HG02884 (cell line): ENCODE results near the gene SMG9.
"Not testable (repeated sequence)": the region's sequence is repeated elsewhere in the genome, so short reads cannot be mapped to it uniquely, and the experiment has no call there.

Experiments
- ATAC-seq: cut with Tn5 transposase; IDR thresholded peaks from one replicate; pipeline ENCODE4 v1.9.1; 2021; ENCODE audit warnings: mild to moderate bottlenecking, moderate library complexity; ENCODE audit not compliant: unreplicated experiment

The SMG9 gene

GRCh38 chr19:43780706-43781525, 26.2 kb upstream of the SMG9 start, which contains the start of gene KCNN4:
Gene KCNN4, minus strand, starts transcription at chr19:43780973. Its CDS starts 112 bp downstream, at chr19:43780861.
- no peak for ATAC-seq

GRCh38 chr19:43779820-43780219, 25.1 kb upstream of the SMG9 start:
- ATAC-seq = no peak

GRCh38 chr19:43779147-43779819, 24.5 kb upstream of the SMG9 start:
- ATAC-seq = no peak

- ATAC-seq = no peak
These were observed 23.9 kb upstream of the SMG9 start for GRCh38 chr19:43778651-43779050.

GRCh38 chr19:43777163-43777695, 22.5 kb upstream of the SMG9 start:
- no peak for ATAC-seq

GRCh38 chr19:43776286-43776685, 21.5 kb upstream of the SMG9 start:
- no peak for ATAC-seq

- no peak for ATAC-seq
These were observed 20.6 kb upstream of the SMG9 start for GRCh38 chr19:43775299-43775890.

GRCh38 chr19:43774940-43775258, 20.1 kb upstream of the SMG9 start:
- ATAC-seq = not testable (repeated sequence)

GRCh38 chr19:43774103-43774939, 19.6 kb upstream of the SMG9 start:
- ATAC-seq = no peak

GRCh38 chr19:43773725-43774102, 19.0 kb upstream of the SMG9 start:
- no peak for ATAC-seq

- no peak for ATAC-seq
These were observed 14.5 kb upstream of the SMG9 start for GRCh38 chr19:43769256-43769655.

- no peak for ATAC-seq
These were observed 13.7 kb upstream of the SMG9 start for GRCh38 chr19:43768273-43769050.

- ATAC-seq = no peak
These were observed 13.1 kb upstream of the SMG9 start for GRCh38 chr19:43767818-43768217.

- no peak for ATAC-seq
These were observed 12.6 kb upstream of the SMG9 start for GRCh38 chr19:43767316-43767715.

GRCh38 chr19:43766755-43767043, 11.9 kb upstream of the SMG9 start:
- ATAC-seq = no peak

- ATAC-seq = peak; percentile 66
These were observed 10.5 kb upstream of the SMG9 start for GRCh38 chr19:43765109-43765876.

- ATAC-seq = not testable (repeated sequence)
These were observed 9.9 kb upstream of the SMG9 start for GRCh38 chr19:43764684-43765083.

- ATAC-seq = no peak
These were observed 8.7 kb upstream of the SMG9 start for GRCh38 chr19:43763473-43763939.

- no peak for ATAC-seq
These were observed 8.1 kb upstream of the SMG9 start for GRCh38 chr19:43762814-43763213.
